Fibroblast of lung (primary cell): ENCODE data around the gene ANGPTL8. TPM values are rescaled to one million over a fixed set of nuclear protein-coding genes. Genes with fewer than 3 reads are reported as not detected.

Source experiments
- DNase-seq, 2 donors: peaks; one replicate each; pipeline versions ENCODE4 v3.0.0 to v3.0.0-alpha.2; 2010; ENCODE audit warnings: low read depth in 2 of 2
- H2AFZ ChIP-seq: 2 replicates; pipeline ENCODE4 v1.5.1; 2012; ENCODE audit warnings: low read length, control low read depth, inconsistent platforms
- H3K27ac ChIP-seq: 2 replicates; pipeline ENCODE4 v1.5.1; 2011; ENCODE audit warnings: low read length, control low read depth; ENCODE audit not compliant: insufficient read depth
- H3K27me3 ChIP-seq: 2 replicates; pipeline ENCODE4 v1.5.1; 2011; ENCODE audit warnings: mild to moderate bottlenecking, low read length; ENCODE audit not compliant: control insufficient read depth, insufficient read depth
- H3K36me3 ChIP-seq: 2 replicates; pipeline ENCODE4 v1.5.1; 2011; ENCODE audit warnings: low read length; ENCODE audit not compliant: control insufficient read depth, insufficient read depth
- H3K4me1 ChIP-seq: 2 replicates; pipeline ENCODE4 v1.5.1; 2011; ENCODE audit warnings: low read length; ENCODE audit not compliant: control insufficient read depth, insufficient read depth; ENCODE audit errors: extremely low read depth
- H3K4me2 ChIP-seq: 2 replicates; pipeline ENCODE4 v1.5.1; 2011; ENCODE audit warnings: low read length, control low read depth; ENCODE audit not compliant: insufficient read depth; ENCODE audit errors: extremely low read depth
- H3K4me3 ChIP-seq, 4 experiments: fragments of 200-600 bp in 1 of 4; sonication (generic) in 1 of 4; replicated peaks in 1 of 4; 2 replicates each; pipeline ENCODE4 v1.5.1; 2011 to 2016; ENCODE audit warnings: low read length in 4 of 4, low read depth in 3 of 4, mild to moderate bottlenecking in 3 of 4, control low read depth in 2 of 4, inconsistent platforms in 1 of 4, mixed read lengths in 1 of 4; ENCODE audit not compliant: insufficient read depth in 1 of 4; ENCODE audit errors: control extremely low read depth in 1 of 4
- H3K79me2 ChIP-seq: 2 replicates; pipeline ENCODE4 v1.5.1; 2012; ENCODE audit warnings: mild to moderate bottlenecking, low read length, inconsistent platforms; ENCODE audit not compliant: control insufficient read depth, insufficient read depth
- H3K9ac ChIP-seq: 2 replicates; pipeline ENCODE4 v1.5.1; 2011; ENCODE audit warnings: mild to moderate bottlenecking, low read length, control low read depth; ENCODE audit not compliant: insufficient read depth
- H3K9me3 ChIP-seq: 2 replicates; pipeline ENCODE4 v1.5.1; 2012; ENCODE audit warnings: low read depth, low read length; ENCODE audit not compliant: control insufficient read depth, insufficient read depth
- H4K20me1 ChIP-seq: 2 replicates; pipeline ENCODE4 v1.5.1; 2011; ENCODE audit warnings: low read length; ENCODE audit not compliant: control insufficient read depth, insufficient read depth; ENCODE audit errors: extremely low read depth
- EZH2 ChIP-seq: IDR thresholded peaks from 2 replicates; pipeline ENCODE4 v1.5.1; 2012; ENCODE audit warnings: low read length, control low read depth, mild to moderate bottlenecking; ENCODE audit errors: missing control alignments
- polyA plus RNA-seq, 2 donors: library from polyadenylated mRNA; depleted of rRNA in 1 of 2; stranded (reverse) in 1 of 2; unstranded in 1 of 2; fragments of >200 nt; gene quantifications; 2 replicates each; pipeline ENCODE4 v1.2.1, GENCODE V29; 2011 to 2012; ENCODE audit warnings: missing spikeins in 1 of 2
- total RNA-seq: library from RNA; depleted of rRNA; stranded (reverse); fragments of >200 nt; gene quantifications from 2 replicates; pipeline ENCODE4 v1.2.1, GENCODE V29; 2014
- TF ChIP-seq, protein P1 (sequence below), 2 donors: IDR thresholded peaks in 1 of 2; conservative IDR thresholded peaks in 1 of 2; 1 replicate in 1 of 2; 2 replicates in 1 of 2; pipeline ENCODE4 v1.5.1; 2011 to 2012; ENCODE audit warnings: low read length in 2 of 2, control low read depth in 1 of 2, inconsistent platforms in 1 of 2, low read depth in 1 of 2, mild to moderate bottlenecking in 1 of 2

The ANGPTL8 gene
- total and polyA plus RNA-seq, 2 donors (not counting 1 experiment from before 2014, with no cell fraction given) = not detected

DNA sequence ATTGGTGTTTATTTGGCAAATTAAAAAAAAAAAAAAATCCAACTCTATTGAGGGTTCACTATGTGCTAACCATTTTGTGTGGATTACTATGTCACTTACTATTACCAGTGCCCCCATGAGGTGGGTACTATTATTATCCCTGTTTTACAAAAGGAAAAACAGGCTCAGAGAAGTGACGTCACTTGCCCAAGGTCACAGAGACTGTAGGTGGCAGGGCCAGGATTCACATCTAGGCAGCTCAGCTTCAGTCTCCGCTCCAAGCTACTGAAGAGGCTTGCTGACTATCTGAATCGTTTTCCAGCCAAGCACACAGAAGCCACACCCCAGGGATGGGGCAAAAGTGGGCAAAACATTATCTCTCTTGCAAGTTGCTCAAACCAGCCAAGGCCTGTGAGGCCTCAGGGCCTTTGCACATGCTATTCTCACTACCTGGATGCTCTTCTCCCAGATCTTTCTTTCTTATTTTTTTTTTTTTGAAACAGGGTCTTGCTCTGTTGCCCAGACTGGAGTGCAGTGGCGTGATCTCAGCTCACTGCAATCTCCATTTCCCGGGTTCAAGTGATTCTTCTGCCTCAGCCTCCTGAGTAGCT lies 4.8 kb upstream of the ANGPTL8 start:
- H3K79me2 ChIP-seq = no peaks in the 10 kb centered on the region
- no peaks in the 10 kb centered on the region for H3K4me1 ChIP-seq
- H3K9ac ChIP-seq = no peak overlapping the region
- no peaks in the 10 kb centered on the region for H3K27me3 ChIP-seq
- no peaks in the 10 kb centered on the region for H4K20me1 ChIP-seq
- no peak for TF ChIP-seq EZH2
- TF ChIP-seq, protein P1, sequence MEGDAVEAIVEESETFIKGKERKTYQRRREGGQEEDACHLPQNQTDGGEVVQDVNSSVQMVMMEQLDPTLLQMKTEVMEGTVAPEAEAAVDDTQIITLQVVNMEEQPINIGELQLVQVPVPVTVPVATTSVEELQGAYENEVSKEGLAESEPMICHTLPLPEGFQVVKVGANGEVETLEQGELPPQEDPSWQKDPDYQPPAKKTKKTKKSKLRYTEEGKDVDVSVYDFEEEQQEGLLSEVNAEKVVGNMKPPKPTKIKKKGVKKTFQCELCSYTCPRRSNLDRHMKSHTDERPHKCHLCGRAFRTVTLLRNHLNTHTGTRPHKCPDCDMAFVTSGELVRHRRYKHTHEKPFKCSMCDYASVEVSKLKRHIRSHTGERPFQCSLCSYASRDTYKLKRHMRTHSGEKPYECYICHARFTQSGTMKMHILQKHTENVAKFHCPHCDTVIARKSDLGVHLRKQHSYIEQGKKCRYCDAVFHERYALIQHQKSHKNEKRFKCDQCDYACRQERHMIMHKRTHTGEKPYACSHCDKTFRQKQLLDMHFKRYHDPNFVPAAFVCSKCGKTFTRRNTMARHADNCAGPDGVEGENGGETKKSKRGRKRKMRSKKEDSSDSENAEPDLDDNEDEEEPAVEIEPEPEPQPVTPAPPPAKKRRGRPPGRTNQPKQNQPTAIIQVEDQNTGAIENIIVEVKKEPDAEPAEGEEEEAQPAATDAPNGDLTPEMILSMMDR (conservative IDR thresholded peaks at IDR 0.05 in 1 of 2, IDR thresholded peaks at IDR 0.05 in 1 of 2; ENCODE audit: low read depth in 1 of 2, low read length in 2 of 2) = no peak
- no peak overlapping the region for H3K4me3 ChIP-seq
- no peak overlapping the region for H2AFZ ChIP-seq
- no peaks in the 10 kb centered on the region for H3K9me3 ChIP-seq
- no peak overlapping the region for H3K27ac ChIP-seq
- H3K36me3 ChIP-seq = no peaks in the 10 kb centered on the region
- no peak overlapping the region for H3K4me2 ChIP-seq
- no peak for DNase-seq

DNA sequence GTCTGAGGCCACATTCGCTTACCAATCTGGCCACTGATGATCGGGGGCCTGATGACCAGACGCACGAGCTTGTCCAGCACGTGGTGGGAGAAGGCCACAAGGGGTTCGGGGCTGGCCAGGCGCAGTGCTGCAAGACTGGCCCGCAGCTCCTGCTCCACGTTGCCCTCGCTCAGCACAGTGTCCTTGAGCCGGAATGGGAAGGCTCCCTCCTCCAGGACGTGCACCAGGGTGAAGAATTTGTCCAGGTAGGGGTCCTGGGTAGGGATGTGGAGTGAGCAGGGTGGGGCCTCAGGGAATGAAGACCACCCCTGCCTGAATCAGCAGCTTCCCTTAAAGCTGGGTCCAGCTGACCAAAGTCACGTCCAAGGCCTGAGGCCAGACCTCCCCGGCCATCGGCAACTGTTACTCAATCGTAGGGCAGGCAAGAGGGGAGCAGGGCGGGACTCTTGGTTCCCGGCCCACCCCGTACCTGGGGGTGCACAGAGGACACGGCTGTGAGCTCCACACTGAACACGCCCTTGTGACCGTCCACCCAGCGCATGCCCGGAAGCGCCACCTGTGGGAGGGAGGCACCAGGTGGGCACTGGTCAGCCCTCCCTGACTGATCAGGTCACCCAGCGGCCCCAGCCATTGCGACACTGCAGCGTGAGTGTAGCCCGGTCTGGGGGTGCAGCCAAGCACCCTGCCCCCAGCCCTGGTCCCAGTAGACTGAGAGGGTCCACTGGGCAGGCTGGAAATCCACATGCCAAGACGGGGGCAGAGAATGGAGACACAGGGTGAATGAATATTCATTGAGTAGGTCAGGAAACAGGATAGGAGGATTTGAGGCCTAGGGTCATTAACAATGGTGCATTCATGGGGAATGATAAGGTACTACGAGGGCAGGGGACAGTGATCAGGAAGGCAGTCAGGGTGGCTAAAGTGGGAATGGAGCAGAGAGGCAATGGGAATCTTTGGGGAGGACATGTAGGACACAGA lies 2.8 kb upstream of the ANGPTL8 start:
- no peak for TF ChIP-seq EZH2
- TF ChIP-seq, protein P1 (conservative IDR thresholded peaks at IDR 0.05 in 1 of 2, IDR thresholded peaks at IDR 0.05 in 1 of 2; ENCODE audit: low read depth in 1 of 2, low read length in 2 of 2) = no peak
- H3K4me1 ChIP-seq = no peaks in the 10 kb centered on the region

DNA sequence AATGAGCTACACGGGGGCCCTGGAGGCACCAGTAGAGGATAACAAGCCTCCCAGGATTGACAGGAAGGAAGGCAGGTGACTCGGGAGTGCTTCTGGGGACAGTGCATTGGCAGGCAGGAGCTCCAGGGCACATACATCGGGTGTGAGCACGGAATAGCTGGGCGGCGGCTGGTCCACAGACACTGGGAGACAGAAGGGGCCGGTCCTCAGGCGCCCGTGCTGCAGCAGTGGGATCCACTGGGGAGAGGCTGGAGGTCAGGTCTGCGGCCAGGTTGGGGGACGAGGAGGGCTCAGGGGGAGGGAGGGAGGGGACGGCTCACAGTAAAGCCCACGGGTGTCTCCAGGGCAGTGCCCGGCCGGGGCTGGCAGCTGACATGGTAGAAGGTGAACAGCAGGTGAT lies 2.1 kb upstream of the ANGPTL8 start:
- Histone ChIP-seq H2AFZ (no peak overlapping the region), H3K9me3 (no peaks in the 10 kb centered on the region), H3K36me3 (no peaks in the 10 kb centered on the region), H3K4me2 (no peak overlapping the region), H3K79me2 (no peaks in the 10 kb centered on the region), H4K20me1 (no peaks in the 10 kb centered on the region), H3K27me3 (no peaks in the 10 kb centered on the region), H3K27ac (no peak overlapping the region), H3K4me1 (no peaks in the 10 kb centered on the region), H3K9ac (no peak overlapping the region), H3K4me3 (no peak overlapping the region)
- TF ChIP-seq, protein P1 (conservative IDR thresholded peaks at IDR 0.05 in 1 of 2, IDR thresholded peaks at IDR 0.05 in 1 of 2; ENCODE audit: low read depth in 1 of 2, low read length in 2 of 2) = no peak
- TF ChIP-seq EZH2 = no peak
- DNase-seq = no peak

More for the DNA sequence above, 2.8 kb upstream of the ANGPTL8 start:
- no peaks in the 10 kb centered on the region for H3K36me3 ChIP-seq
- no peak overlapping the region for H3K9ac ChIP-seq
- no peak for DNase-seq
- no peak overlapping the region for H2AFZ ChIP-seq
- H3K9me3 ChIP-seq = no peaks in the 10 kb centered on the region
- H4K20me1 ChIP-seq = no peaks in the 10 kb centered on the region
- H3K79me2 ChIP-seq = no peaks in the 10 kb centered on the region
- H3K4me2 ChIP-seq = no peak overlapping the region
- H3K27ac ChIP-seq = no peak overlapping the region
- H3K27me3 ChIP-seq = no peaks in the 10 kb centered on the region
- no peak overlapping the region for H3K4me3 ChIP-seq
